ENCODE results near the gene CWF19L1. TPM values are rescaled to one million over a fixed set of nuclear protein-coding genes. Genes with fewer than 3 reads are reported as not detected.
"Not testable (repeated sequence)": the region's sequence is repeated elsewhere in the genome, so short reads cannot be mapped to it uniquely, and the experiment has no call there.

Gene CWF19L1
- total RNA-seq (2014; rRNA removed; shearing (Covaris generic)): 18.1 and 19.5 TPM in 2 replicates

GRCh38 chr10:100267239-100268104, at the start of gene CWF19L1:
Gene CWF19L1 (minus strand): TSS chr10:100267638. CDS start chr10:100267593, 45 bp downstream.
- DNase-seq (ENCODE audit: low spot score): peak; percentile 83

- DNase-seq (ENCODE audit: low spot score): no peak
Measured at GRCh38 chr10:100315615-100316014, 48.2 kb upstream of the CWF19L1 start.

GRCh38 chr10:100311298-100311697, 43.9 kb upstream of the CWF19L1 start:
- DNase-seq (ENCODE audit: low spot score): peak; percentile 10

- DNase-seq (ENCODE audit: low spot score): no peak
Measured at GRCh38 chr10:100307684-100308083, 40.2 kb upstream of the CWF19L1 start.

- no peak for DNase-seq (ENCODE audit: low spot score)
Measured at GRCh38 chr10:100306861-100307260, 39.4 kb upstream of the CWF19L1 start.

- no peak for DNase-seq (ENCODE audit: low spot score)
Measured at GRCh38 chr10:100304414-100304813, 37.0 kb upstream of the CWF19L1 start.

GRCh38 chr10:100303724-100304319, 36.4 kb upstream of the CWF19L1 start:
- DNase-seq (ENCODE audit: low spot score): peak; percentile 34

- not testable (repeated sequence) for DNase-seq (ENCODE audit: low spot score)
Measured at GRCh38 chr10:100301123-100301522, 33.7 kb upstream of the CWF19L1 start.

- DNase-seq (ENCODE audit: low spot score): no peak
Measured at GRCh38 chr10:100297242-100297641, 29.8 kb upstream of the CWF19L1 start.

- no peak for DNase-seq (ENCODE audit: low spot score)
Measured at GRCh38 chr10:100293066-100293465, 25.6 kb upstream of the CWF19L1 start.

- DNase-seq (ENCODE audit: low spot score): not testable (repeated sequence)
Measured at GRCh38 chr10:100292300-100292699, 24.9 kb upstream of the CWF19L1 start.

GRCh38 chr10:100291356-100291755, 23.9 kb upstream of the CWF19L1 start:
- no peak for DNase-seq (ENCODE audit: low spot score)

- DNase-seq (ENCODE audit: low spot score): no peak
Measured at GRCh38 chr10:100289641-100290040, 22.2 kb upstream of the CWF19L1 start.

GRCh38 chr10:100288196-100288595, 20.8 kb upstream of the CWF19L1 start:
- no peak for DNase-seq (ENCODE audit: low spot score)

GRCh38 chr10:100287756-100288155, 20.3 kb upstream of the CWF19L1 start:
- no peak for DNase-seq (ENCODE audit: low spot score)

- peak; percentile 87 for DNase-seq (ENCODE audit: low spot score)
Measured at GRCh38 chr10:100286051-100287033, 18.9 kb upstream of the CWF19L1 start, which contains the start of gene BLOC1S2. Gene BLOC1S2 (minus strand): TSS chr10:100286680. CDS start chr10:100286659, 21 bp downstream.

GRCh38 chr10:100285326-100285725, 17.9 kb upstream of the CWF19L1 start:
- DNase-seq (ENCODE audit: low spot score): not testable (repeated sequence)

- no peak for DNase-seq (ENCODE audit: low spot score)
Measured at GRCh38 chr10:100282907-100283306, 15.5 kb upstream of the CWF19L1 start.

GRCh38 chr10:100276971-100277370, 9.5 kb upstream of the CWF19L1 start:
- not testable (repeated sequence) for DNase-seq (ENCODE audit: low spot score)

- DNase-seq (ENCODE audit: low spot score): no peak
Measured at GRCh38 chr10:100265821-100266485, 1.5 kb downstream of the CWF19L1 start.

- no peak for DNase-seq (ENCODE audit: low spot score)
Measured at GRCh38 chr10:100254191-100254590, 13.2 kb downstream of the CWF19L1 start.

Data from HT-29 (cell line).